ENCODE results near the gene IL10RA.
"Not testable (repeated sequence)": the region's sequence is repeated elsewhere in the genome, so short reads cannot be mapped to it uniquely, and the experiment has no call there.

Gene IL10RA

GRCh38 chr11:118007563-118008270 lies 21.5 kb downstream of the IL10RA start:
- DNase-seq (ENCODE audit: low read depth) = not testable (repeated sequence)

- DNase-seq (ENCODE audit: low read depth) = no peak
Observed at GRCh38 chr11:118008271-118008911, 22.2 kb downstream of the IL10RA start.

DNA sequence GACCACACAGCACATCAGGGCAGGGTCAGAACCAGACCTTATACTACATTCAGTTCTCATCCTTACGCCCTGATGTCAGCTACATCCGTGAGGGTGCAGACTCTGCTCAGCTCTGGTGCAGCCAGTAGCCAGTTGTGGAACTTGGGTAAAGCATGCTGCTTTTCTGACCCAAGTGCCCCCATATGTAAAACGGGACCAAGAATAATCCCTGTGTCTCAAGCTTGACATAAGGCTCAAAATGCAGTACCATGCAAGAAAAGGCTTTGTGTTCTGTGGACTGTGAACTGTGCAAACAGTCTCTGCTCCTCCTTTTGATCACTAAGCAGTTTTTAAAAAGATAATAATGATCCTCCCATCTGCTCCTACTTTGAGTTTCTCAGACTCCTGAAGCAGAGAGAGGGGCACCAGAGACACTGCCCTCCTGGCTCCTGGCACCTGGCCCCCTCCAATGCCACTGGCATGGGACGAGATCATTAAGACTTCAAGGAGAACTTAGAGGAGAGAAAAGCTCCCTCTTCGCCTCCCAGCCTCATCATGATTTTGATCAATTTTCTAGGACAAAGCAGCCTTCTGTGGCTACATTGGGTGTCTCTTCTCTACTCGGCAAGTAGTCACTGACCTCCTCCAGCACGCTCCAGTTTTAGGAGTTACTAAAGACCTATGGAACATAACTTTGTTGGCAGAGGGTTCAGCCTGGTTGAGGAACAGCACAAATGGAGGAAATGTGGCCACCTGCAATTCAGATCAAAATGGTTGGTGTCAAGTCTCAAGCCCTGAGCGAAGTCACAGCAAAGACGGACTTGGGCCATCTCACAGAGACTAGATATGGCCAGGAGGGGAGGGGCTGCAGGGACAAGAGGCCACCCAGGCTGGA lies 23.9 kb downstream of the IL10RA start:
- DNase-seq (ENCODE audit: low read depth) = no peak

DNA sequence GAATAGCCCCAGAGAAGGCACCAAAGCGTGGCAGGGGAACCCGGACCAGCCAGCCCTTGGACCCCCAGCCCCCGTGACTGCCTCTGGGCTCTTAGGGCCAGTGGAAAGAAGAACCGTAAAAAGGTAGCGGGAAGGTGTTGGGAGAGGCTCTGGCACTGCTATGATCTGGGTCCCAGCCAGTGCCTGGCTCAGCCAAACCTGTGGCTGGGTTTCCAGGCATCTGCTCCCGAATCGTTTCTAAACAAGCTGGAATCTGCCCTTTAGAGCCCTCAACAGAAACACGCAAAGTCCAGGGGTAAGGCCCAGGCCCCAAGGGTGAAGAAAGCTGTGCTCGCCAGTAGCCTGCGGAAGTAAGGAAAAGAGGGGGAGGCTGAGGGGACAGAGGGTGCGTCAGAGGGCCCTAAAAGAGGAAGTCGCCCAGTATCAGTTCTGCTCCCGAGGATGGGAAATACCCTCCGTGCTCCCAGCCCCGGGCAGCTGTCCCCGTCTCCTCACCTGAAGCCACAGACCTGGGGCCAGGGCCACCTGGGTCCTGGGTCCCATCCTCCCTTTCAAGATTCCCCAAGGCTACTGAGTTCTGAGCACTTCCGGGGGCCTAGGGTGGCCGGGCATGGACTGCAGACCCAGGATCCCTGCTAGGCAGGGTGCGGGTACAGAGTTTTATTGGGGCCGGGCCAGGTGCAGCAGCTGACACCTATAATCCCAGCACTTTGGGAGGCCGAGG lies 24.7 kb downstream of the IL10RA start:
- no peak for DNase-seq (ENCODE audit: low read depth)

GRCh38 chr11:118012083-118012669 lies 26.0 kb downstream of the IL10RA start:
- DNase-seq (ENCODE audit: low read depth) = no peak

- DNase-seq (ENCODE audit: low read depth) = no peak
Observed at GRCh38 chr11:118014022-118014421, 27.8 kb downstream of the IL10RA start.

- DNase-seq (ENCODE audit: low read depth) = no peak
Observed at GRCh38 chr11:118015385-118015841, 29.2 kb downstream of the IL10RA start.

DNA sequence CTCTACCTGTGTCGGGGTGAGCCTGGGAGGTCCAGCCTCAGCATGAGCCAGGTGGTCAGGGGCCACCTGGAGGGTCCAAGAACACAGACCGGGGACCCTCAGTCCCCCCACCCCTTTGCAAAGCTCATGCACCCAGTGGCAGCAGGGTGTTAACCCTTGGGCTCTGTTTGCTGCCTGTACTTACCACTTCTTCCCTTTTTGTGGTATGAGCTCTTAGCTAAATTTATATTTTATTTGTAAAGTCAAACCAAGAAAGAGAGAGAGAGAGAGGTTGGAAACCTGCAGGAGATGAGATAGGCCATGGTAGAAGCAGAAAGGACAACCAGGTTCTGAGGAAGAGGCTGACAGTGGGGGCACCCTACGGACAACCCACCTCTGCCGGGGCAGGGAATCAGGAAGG lies 29.9 kb downstream of the IL10RA start:
- DNase-seq (ENCODE audit: low read depth) = no peak

DNA sequence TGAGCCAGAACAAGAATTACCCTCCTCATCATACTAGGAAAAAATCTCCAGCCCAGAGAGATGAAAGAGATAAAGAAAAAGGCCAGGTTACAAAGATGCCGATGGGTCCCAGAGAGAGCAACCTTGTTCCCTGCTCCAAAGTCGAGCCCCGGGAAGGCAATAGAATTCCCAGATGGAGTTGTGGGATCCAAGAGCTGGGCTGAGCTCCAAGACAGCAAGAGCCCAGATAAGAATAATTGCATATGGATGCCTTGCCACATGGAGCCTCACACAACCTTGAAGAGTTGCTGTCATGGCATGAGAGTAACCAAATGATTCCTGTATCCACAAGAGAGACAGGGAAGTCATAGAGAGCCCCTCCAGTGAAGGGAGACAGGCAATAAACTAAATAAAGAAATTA lies 30.9 kb downstream of the IL10RA start:
- DNase-seq (ENCODE audit: low read depth) = no peak

DNA sequence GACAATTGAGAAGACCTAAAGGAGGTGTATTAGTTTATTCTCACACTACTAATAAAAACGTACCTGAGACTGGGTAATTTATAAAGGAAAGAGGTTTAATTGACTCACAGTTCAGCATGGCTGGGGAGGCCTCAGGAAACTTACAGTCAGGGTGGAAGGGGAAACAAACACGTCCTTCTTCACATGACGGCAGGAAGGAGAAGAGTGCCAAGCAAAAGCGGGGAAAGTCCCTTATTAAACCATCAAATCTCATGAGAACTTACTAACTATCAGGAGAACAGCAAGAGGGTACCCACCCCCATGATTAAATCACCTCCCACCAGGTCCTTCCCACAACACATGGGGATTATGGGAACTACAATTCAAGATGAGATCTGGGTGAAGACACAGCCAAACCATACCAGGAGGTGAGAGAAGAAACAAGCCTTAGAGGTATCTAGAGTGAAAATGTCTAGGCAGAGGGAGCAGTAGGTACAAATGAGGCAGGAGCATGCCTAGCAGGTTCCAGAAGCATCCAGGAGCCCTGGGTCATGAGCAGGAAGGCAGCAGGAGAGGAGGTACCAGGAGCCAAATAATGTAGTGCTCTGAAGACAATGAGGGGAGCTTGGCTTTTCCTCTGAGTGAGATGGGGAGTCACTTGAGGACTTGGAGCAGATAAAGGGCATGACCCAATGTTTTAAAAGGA lies 31.6 kb downstream of the IL10RA start:
- DNase-seq (ENCODE audit: low read depth) = no peak

DNA sequence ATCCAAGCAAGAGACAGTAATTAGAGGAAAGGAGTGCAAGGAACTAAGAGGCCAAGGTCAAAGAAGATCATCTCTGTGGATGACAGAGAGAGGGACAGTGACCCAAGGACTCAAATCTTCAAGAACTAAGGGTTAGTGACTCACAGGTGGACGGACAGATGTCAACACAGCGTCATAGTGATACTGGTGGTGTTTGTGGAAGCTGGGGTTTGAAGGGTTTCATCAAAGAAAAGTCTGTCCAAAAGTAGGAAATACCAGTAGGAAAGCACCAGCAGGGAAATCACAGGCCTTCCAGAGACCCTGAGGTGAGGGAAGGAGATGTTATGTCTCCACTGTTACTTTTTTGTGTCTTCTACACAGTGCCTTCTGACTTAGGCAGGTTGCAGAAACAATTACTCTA lies 32.2 kb downstream of the IL10RA start:
- DNase-seq (ENCODE audit: low read depth) = no peak

GRCh38 chr11:118021146-118021545 lies 35.0 kb downstream of the IL10RA start:
- no peak for DNase-seq (ENCODE audit: low read depth)

DNA sequence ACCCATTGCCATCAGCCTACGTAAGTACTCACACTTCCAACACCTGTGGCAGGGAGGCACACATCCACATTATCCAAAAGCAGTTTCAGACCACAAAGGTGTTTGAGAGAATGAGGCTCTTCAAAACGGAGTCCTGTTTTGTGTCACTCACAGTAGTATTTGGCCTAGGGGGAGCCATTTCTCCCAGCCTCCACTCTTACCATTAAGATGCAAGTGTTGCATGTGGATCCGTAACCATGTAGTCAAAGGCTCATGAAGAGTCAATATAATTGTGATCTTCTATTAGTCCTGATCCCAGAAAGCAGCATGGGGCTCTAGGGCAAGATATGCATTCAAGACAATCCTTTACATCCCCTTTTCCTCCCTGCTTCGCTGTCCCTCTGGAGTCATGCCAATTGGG lies 41.5 kb downstream of the IL10RA start:
- DNase-seq (ENCODE audit: low read depth) = no peak

DNA sequence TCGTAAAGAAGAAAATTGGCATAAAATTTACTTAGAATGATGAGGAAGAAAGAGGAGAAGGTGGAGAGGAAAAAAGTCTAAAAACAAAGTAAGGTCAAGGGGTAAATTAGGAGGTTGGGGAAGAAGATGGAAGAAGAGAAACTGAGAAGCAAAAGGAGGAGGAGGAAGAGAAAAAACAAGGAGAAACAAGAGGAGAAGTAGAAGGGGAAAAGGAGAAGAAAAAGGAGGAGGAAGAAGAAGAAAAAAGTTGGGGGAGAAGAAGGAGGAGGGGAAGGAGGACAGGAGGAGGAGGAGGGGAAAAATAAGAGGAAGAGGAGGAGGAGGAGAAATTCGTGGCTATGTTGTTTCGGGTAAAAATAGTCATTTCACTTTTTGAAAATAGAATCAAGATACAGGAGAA lies 42.4 kb downstream of the IL10RA start:
- no peak for DNase-seq (ENCODE audit: low read depth)

- no peak for DNase-seq (ENCODE audit: low read depth)
Observed at GRCh38 chr11:118033443-118033842, 47.2 kb downstream of the IL10RA start.

DNA sequence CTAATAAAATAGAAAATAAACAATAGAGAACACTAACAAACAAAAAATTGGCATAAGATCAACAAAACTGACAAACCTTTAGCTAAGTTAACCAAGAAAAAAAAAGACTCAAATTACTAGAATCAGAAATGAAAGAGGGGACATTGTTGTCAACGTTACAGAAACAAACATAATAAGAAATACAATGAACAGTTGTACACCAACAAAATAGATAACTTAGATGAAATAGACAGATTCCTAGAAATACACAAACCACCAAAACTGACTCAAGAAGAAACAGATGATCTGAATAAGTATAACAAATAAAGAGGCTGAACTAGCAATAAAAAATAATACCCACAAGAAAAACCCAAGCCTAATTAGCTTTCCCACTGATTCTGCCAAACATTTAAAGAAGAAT lies 55.9 kb downstream of the IL10RA start:
- no peak for DNase-seq (ENCODE audit: low read depth)

DNA sequence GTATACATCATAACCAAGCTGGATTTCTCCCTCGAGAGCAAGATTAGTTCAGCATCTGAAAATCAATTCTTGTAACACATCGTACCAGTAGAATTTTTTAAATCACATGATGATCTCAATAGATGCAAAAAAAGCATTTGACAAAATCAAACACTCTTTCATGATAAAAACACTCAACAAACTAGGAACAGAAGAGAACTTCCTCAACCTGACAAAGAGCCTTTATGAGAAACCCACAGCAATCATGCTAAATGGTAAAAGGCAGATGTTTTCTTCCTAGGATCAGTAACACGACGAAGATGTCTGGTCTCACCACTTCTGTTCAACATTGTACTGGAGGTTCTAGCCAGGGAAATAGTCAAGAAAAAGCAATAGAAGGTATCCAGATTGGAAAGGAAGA lies 56.6 kb downstream of the IL10RA start:
- no peak for DNase-seq (ENCODE audit: low read depth)

GRCh38 chr11:118045191-118045590 lies 59.0 kb downstream of the IL10RA start:
- DNase-seq (ENCODE audit: low read depth) = no peak

DNA sequence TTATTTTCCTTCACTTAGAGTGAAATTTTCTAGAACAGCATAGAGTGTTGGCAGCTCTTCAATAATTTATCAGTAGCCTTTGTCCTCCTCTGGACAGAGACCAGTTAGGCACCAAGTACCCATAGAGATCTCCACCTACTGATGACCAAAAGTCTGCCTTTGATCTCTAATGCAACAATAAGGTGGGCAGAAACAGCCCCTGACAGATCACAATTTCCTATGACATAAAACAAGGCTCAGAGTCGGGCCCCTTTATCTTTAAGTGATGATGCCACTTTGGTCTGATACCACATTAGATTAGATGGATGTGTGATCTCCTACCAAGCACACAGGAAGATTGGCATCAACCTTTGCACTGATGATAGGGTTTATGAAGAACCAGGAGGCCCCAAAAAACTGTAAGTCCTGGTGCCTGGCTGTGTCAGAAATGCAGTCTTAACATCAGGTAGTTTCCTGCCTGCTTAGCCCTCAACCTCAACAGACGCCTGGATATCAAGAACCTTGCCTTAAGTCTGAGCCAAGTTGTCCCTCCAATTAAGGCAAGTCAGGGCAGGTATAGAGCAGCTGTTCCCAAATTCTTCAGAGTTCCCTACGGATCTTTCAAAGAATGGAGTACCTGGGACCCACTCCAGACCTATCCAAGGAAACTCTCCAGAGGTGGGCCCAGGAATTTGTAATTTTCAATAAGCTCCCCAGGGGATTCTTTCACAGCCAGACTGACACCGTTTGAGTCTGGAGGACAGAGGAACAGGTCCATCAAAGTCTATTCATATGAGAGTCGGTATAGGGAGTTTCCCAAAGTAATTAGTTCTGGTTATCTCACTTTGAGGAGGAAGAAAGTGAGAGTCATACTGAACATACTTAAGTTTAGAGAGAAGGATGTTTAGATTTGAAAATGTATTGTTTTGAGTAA lies 60.1 kb downstream of the IL10RA start:
- DNase-seq (ENCODE audit: low read depth) = no peak
